Natural killer cell treated with Interleukin-12 subunit alpha and Interleukin-12 subunit beta and Interleukin-15 and Interleukin-18, amount 100 ng/mL, for 72 hours (primary cell): ENCODE measurements around the gene MBNL2. TPM values are rescaled to one million over a fixed set of nuclear protein-coding genes. Genes with fewer than 3 reads are reported as not detected.

Experiments used
- ATAC-seq, 2 donors: fragments of 150-1000 bp; cut with Tn5 transposase in 1 of 2; sonication (Bioruptor Pico), chemical (Tn5 transposase) in 1 of 2; 2 replicates each; pipeline ENCODE4 v1.10.0; 2021
- DNase-seq: peaks from one replicate; pipeline ENCODE4 v3.0.0; 2022; ENCODE audit warnings: low spot score
- H3K27ac Mint-ChIP-seq, 2 donors: 1 replicate in 1 of 2; 2 replicates in 1 of 2; pipeline ENCODE4 v1.8.0; 2022; ENCODE audit warnings: mixed read lengths in 2 of 2, mild to moderate bottlenecking in 1 of 2, moderate library complexity in 1 of 2
- H3K27me3 Mint-ChIP-seq, 2 donors: 1 replicate in 1 of 2; 2 replicates in 1 of 2; pipeline ENCODE4 v1.8.0; 2022; ENCODE audit warnings: mixed read lengths in 2 of 2
- H3K36me3 Mint-ChIP-seq: one replicate; pipeline ENCODE4 v1.8.0; 2022; ENCODE audit warnings: mixed read lengths
- H3K4me1 Mint-ChIP-seq, 2 donors: 1 replicate in 1 of 2; 2 replicates in 1 of 2; pipeline ENCODE4 v1.8.0; 2022; ENCODE audit warnings: low read depth in 2 of 2, mixed read lengths in 2 of 2, mild to moderate bottlenecking in 1 of 2
- H3K4me3 Mint-ChIP-seq: one replicate; pipeline ENCODE4 v1.8.0; 2022; ENCODE audit warnings: mixed read lengths
- H3K9me3 Mint-ChIP-seq: 2 replicates; pipeline ENCODE4 v1.8.0; 2022; ENCODE audit warnings: mixed read lengths
- total RNA-seq, 2 donors: library from RNA; stranded (reverse); gene quantifications; one replicate each; pipeline ENCODE4 v1.2.3, GENCODE V29; 2022

The MBNL2 gene
- total RNA-seq, 2 donors from 2014 or later: 13.0 to 15.6 TPM

GRCh38 chr13:97437729-97438128 lies 215.6 kb downstream of the MBNL2 start:
- Mint-ChIP-seq H3K4me3 (no peak overlapping the region), H3K27me3 (no peaks in the 10 kb centered on the region), H3K27ac (no peak overlapping the region), H3K9me3 (no peaks in the 10 kb centered on the region), H3K36me3 (no peaks in the 10 kb centered on the region), H3K4me1 (peaks cover 11 to 19% of the 10 kb centered on the region in 2 donors)
- ATAC-seq (no peak), DNase-seq (no peak)

- ATAC-seq: no peak
- Mint-ChIP-seq H3K4me3 (no peak overlapping the region), H3K27me3 (no peaks in the 10 kb centered on the region), H3K4me1 (peaks cover 9 to 19% of the 10 kb centered on the region in 2 donors), H3K27ac (no peak overlapping the region), H3K9me3 (no peaks in the 10 kb centered on the region), H3K36me3 (no peaks in the 10 kb centered on the region)
- no peak for DNase-seq
Measured at GRCh38 chr13:97438856-97439595, 216.9 kb downstream of the MBNL2 start.

- Mint-ChIP-seq H3K4me1 (peaks cover 7 to 11% of the 10 kb centered on the region in 2 donors), H3K9me3 (no peaks in the 10 kb centered on the region), H3K27me3 (no peaks in the 10 kb centered on the region), H3K27ac (no peak overlapping the region), H3K36me3 (no peaks in the 10 kb centered on the region), H3K4me3 (no peak overlapping the region)
- ATAC-seq (no peak), DNase-seq (no peak)
Measured at GRCh38 chr13:97440598-97441170, 218.6 kb downstream of the MBNL2 start.

- no peak overlapping the region for H3K4me3 Mint-ChIP-seq
Measured at GRCh38 chr13:97441368-97441767, 219.2 kb downstream of the MBNL2 start.

More at GRCh38 chr13:97441368-97441767, 219.2 kb downstream of the MBNL2 start:
- DNase-seq (no peak), ATAC-seq (no peak)
- H3K9me3 Mint-ChIP-seq: no peaks in the 10 kb centered on the region
- no peaks in the 10 kb centered on the region for H3K27me3 Mint-ChIP-seq
- H3K4me1 Mint-ChIP-seq: peaks cover 4 to 5% of the 10 kb centered on the region in 2 donors
- H3K27ac Mint-ChIP-seq: no peak overlapping the region
- no peaks in the 10 kb centered on the region for H3K36me3 Mint-ChIP-seq

Other genes starting within 250 kb of the MBNL2 start
- not detected for gene OXGR1, start 227.9 kb upstream of the MBNL2 start, total RNA-seq
- 10 to 100 TPM; 22.1 to 34.6 TPM for gene RAP2A, start 211.8 kb downstream of the MBNL2 start, total RNA-seq